ENCODE results near the gene PLCH1.

DNA sequence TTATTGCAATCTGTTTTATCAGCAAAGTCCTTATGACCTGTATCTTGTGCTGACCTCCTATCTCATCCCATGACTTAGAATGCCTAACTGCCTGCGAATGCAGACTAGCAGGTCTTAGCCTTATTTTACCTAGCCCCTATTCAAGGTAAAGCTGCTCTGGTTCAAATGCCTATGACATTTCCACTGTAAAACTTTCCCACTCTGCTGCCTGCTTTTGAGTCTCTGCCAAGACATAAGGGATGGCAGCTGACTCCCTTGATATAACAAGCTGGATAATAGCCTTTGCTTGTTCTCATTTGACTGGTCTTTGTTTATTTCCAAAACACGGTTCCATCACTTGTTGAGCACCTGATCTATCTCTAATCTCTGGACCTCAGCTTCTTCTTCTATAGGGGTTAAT is 319.5 kb downstream of the PLCH1 start:
- TF ChIP-seq, protein P1, sequence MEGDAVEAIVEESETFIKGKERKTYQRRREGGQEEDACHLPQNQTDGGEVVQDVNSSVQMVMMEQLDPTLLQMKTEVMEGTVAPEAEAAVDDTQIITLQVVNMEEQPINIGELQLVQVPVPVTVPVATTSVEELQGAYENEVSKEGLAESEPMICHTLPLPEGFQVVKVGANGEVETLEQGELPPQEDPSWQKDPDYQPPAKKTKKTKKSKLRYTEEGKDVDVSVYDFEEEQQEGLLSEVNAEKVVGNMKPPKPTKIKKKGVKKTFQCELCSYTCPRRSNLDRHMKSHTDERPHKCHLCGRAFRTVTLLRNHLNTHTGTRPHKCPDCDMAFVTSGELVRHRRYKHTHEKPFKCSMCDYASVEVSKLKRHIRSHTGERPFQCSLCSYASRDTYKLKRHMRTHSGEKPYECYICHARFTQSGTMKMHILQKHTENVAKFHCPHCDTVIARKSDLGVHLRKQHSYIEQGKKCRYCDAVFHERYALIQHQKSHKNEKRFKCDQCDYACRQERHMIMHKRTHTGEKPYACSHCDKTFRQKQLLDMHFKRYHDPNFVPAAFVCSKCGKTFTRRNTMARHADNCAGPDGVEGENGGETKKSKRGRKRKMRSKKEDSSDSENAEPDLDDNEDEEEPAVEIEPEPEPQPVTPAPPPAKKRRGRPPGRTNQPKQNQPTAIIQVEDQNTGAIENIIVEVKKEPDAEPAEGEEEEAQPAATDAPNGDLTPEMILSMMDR (optimal IDR thresholded peaks at IDR 0.05 in 1 of 3, IDR thresholded peaks at IDR 0.05 in 1 of 3, conservative IDR thresholded peaks at IDR 0.05 in 1 of 3; ENCODE audit: extremely low read depth in 1 of 3, insufficient read depth in 2 of 3, low read length in 3 of 3): no peak
- no peak for TF ChIP-seq EZH2 (IDR thresholded peaks at IDR 0.05; ENCODE audit: low read length)
